ENCODE data around the gene CSNK1G1. TPM values are rescaled to one million over a fixed set of nuclear protein-coding genes. Genes with fewer than 3 reads are reported as not detected.
"Not testable (repeated sequence)": the region's sequence is repeated elsewhere in the genome, so short reads cannot be mapped to it uniquely, and the experiment has no call there.

The CSNK1G1 gene
- total RNA-seq, 1 donor from 2014 or later = 32.5 TPM

GRCh38 chr15:64287953-64288352, 68.0 kb downstream of the CSNK1G1 start:
- DNase-seq = no peak

- DNase-seq = no peak
These were observed 69.5 kb downstream of the CSNK1G1 start for GRCh38 chr15:64286473-64286872.

GRCh38 chr15:64285871-64286270, 70.1 kb downstream of the CSNK1G1 start:
- no peak for DNase-seq

GRCh38 chr15:64285150-64285549, 70.8 kb downstream of the CSNK1G1 start:
- no peak for DNase-seq

GRCh38 chr15:64284042-64284441, 71.9 kb downstream of the CSNK1G1 start:
- no peak for DNase-seq

- DNase-seq = no peak
These were observed 73.3 kb downstream of the CSNK1G1 start for GRCh38 chr15:64282701-64283100.

- DNase-seq = no peak
These were observed 76.8 kb downstream of the CSNK1G1 start for GRCh38 chr15:64279131-64279530.

- no peak for DNase-seq
These were observed 80.0 kb downstream of the CSNK1G1 start for GRCh38 chr15:64275934-64276333.

GRCh38 chr15:64274341-64274950, 81.5 kb downstream of the CSNK1G1 start:
- DNase-seq = peak; percentile 15

GRCh38 chr15:64267331-64267973, 88.5 kb downstream of the CSNK1G1 start:
- DNase-seq = no peak

- not testable (repeated sequence) for DNase-seq
These were observed 90.8 kb downstream of the CSNK1G1 start for GRCh38 chr15:64265188-64265587.

- DNase-seq = no peak
These were observed 91.5 kb downstream of the CSNK1G1 start for GRCh38 chr15:64264502-64264901.

- DNase-seq = no peak
These were observed 92.4 kb downstream of the CSNK1G1 start for GRCh38 chr15:64263567-64263966.

GRCh38 chr15:64256051-64256450, 99.9 kb downstream of the CSNK1G1 start:
- DNase-seq = no peak

- no peak for DNase-seq
These were observed 104.3 kb downstream of the CSNK1G1 start for GRCh38 chr15:64251658-64252057.

- no peak for DNase-seq
These were observed 104.9 kb downstream of the CSNK1G1 start for GRCh38 chr15:64251121-64251520.

GRCh38 chr15:64249883-64250575, 105.9 kb downstream of the CSNK1G1 start:
- no peak for DNase-seq

- DNase-seq = no peak
These were observed 106.6 kb downstream of the CSNK1G1 start for GRCh38 chr15:64249406-64249805.

- peak; percentile 25 for DNase-seq
These were observed 107.9 kb downstream of the CSNK1G1 start for GRCh38 chr15:64247906-64248541.

- DNase-seq = no peak
These were observed 108.5 kb downstream of the CSNK1G1 start for GRCh38 chr15:64247535-64247905.

GRCh38 chr15:64246364-64247189, 109.4 kb downstream of the CSNK1G1 start:
- no peak for DNase-seq

- DNase-seq = no peak
These were observed 110.6 kb downstream of the CSNK1G1 start for GRCh38 chr15:64245405-64245804.
